Measurements from ENCODE around the gene DOCK3. TPM values are rescaled to one million over a fixed set of nuclear protein-coding genes. Genes with fewer than 3 reads are reported as not detected.
"Not testable (repeated sequence)": the region's sequence is repeated elsewhere in the genome, so short reads cannot be mapped to it uniquely, and the experiment has no call there.

DOCK3 gene
- total and polyA plus RNA-seq, 10 of the 15 experiments (the other 5 are each of a cell fraction or from before 2014, with no cell fraction given), result 0.02 to 0.52 (median 0.04) TPM; not detected in 5

GRCh38 chr3:50873376-50874157, 198.8 kb downstream of the DOCK3 start:
- peaks cover 11% of the 10 kb centered on the region for H3K4me1 ChIP-seq (ENCODE audit: control insufficient read depth, insufficient read depth, low read length)
- no peak overlapping the region for H3K9ac ChIP-seq (ENCODE audit: control insufficient read depth, insufficient read depth, low read length)
- RAD21 ChIA-PET (ENCODE audit: unreplicated experiment), result no interaction called here
- no peak for TF ChIP-seq SREBF1 (IDR thresholded peaks at IDR 0.05; ENCODE audit: low read length)
- peak; percentile 56; the same call in 1 of the 2 replicates for TF ChIP-seq JUNB (IDR thresholded peaks at IDR 0.05)
- no peak for TF ChIP-seq JUND (IDR thresholded peaks at IDR 0.05; ENCODE audit: low read depth, low read length)
- no peak for TF ChIP-seq PRDM15 (CRISPR knock-in tag; IDR thresholded peaks at IDR 0.05)
- TF ChIP-seq ZNF384 (IDR thresholded peaks at IDR 0.05; ENCODE audit: borderline replicate concordance, low read depth, low read length), result peak; percentile 81
- intact Hi-C loops (cut with micrococcal nuclease; ENCODE audit: unreplicated experiment), result no loop called here
- no peaks in the 10 kb centered on the region for H3K27me3 ChIP-seq (replicated peaks in 1 of 2; ENCODE audit: control insufficient read depth in 2 of 2, insufficient read depth in 2 of 2, low read length in 1 of 2)
- in situ Hi-C loops (cut with MboI), result no loop called here
- POLR2A ChIA-PET, result no interaction called here
- CTCF ChIA-PET, result interaction anchor here (0.5 to 0.6 kb wide), 3 partner anchors 46 to 918 kb away, joined by 3 read pairs; no protein-coding TSS in a partner anchor
- ATAC-seq (peak; percentile 79), DNase-seq (ENCODE audit: low read depth, low spot score) (peak; percentile 27), FAIRE-seq (peak; percentile 75)
- BruUV-seq (replicated peaks), result no TSS peak
- WGBS (ENCODE audit: insufficient coverage, insufficient replicate concordance, low lambda C conversion rate, missing lambda C conversion rate), result 2% methylated on average over 3 of the region's 3 CpGs
- peak overlapping the region; percentile 12; the same call in 1 of the 2 replicates for H3K4me3 ChIP-seq
- no peak overlapping the region for H3K27ac ChIP-seq (ENCODE audit: control insufficient read depth, insufficient read depth)
- H2AFZ ChIP-seq (ENCODE audit: control insufficient read depth, low read depth, low read length), result no peak overlapping the region
- H4K20me1 ChIP-seq (ENCODE audit: control insufficient read depth, insufficient read depth), result no peaks in the 10 kb centered on the region
- H3K4me2 ChIP-seq (ENCODE audit: control insufficient read depth, insufficient read depth), result peak overlapping the region; percentile 50; the same call in 1 of the 2 replicates
- SMC1A ChIA-PET (ENCODE audit: uncharacterized antibody, unreplicated experiment), result interaction anchor here (0.7 kb wide), 1 partner anchor 11 kb away, joined by 3 read pairs; no protein-coding TSS in a partner anchor
- no peaks in the 10 kb centered on the region for H3K79me2 ChIP-seq (ENCODE audit: control insufficient read depth, insufficient read depth, low read length)
- no peaks in the 10 kb centered on the region for H3K9me3 ChIP-seq (replicated peaks; ENCODE audit: control insufficient read depth, insufficient read depth, low read length)
- H3K36me3 ChIP-seq (ENCODE audit: control insufficient read depth in 2 of 2, insufficient read depth in 2 of 2, low read length in 1 of 2), result no peaks in the 10 kb centered on the region

GRCh38 chr3:50874876-50875275, 200.1 kb downstream of the DOCK3 start:
- H3K9ac ChIP-seq (ENCODE audit: control insufficient read depth, insufficient read depth, low read length); BruUV-seq (replicated peaks); RAD21 ChIA-PET (ENCODE audit: unreplicated experiment); H2AFZ ChIP-seq (ENCODE audit: control insufficient read depth, low read depth, low read length); H3K79me2 ChIP-seq (ENCODE audit: control insufficient read depth, insufficient read depth, low read length); H3K4me3 ChIP-seq; H3K27me3 ChIP-seq (replicated peaks in 1 of 2; ENCODE audit: control insufficient read depth in 2 of 2, insufficient read depth in 2 of 2, low read length in 1 of 2); H3K27ac ChIP-seq (ENCODE audit: control insufficient read depth, insufficient read depth); ATAC-seq; DNase-seq (ENCODE audit: low read depth, low spot score); H4K20me1 ChIP-seq (ENCODE audit: control insufficient read depth, insufficient read depth); intact Hi-C loops (cut with micrococcal nuclease; ENCODE audit: unreplicated experiment); H3K36me3 ChIP-seq (ENCODE audit: control insufficient read depth in 2 of 2, insufficient read depth in 2 of 2, low read length in 1 of 2); H3K9me3 ChIP-seq (replicated peaks; ENCODE audit: control insufficient read depth, insufficient read depth, low read length); FAIRE-seq; H3K4me2 ChIP-seq (ENCODE audit: control insufficient read depth, insufficient read depth); SMC1A ChIA-PET (ENCODE audit: uncharacterized antibody, unreplicated experiment); POLR2A ChIA-PET; in situ Hi-C loops (cut with MboI): not testable (repeated sequence)
- peaks cover 11% of the 10 kb centered on the region for H3K4me1 ChIP-seq (ENCODE audit: control insufficient read depth, insufficient read depth, low read length)
- WGBS (ENCODE audit: insufficient coverage, insufficient replicate concordance, low lambda C conversion rate, missing lambda C conversion rate), result 63% methylated on average over 7 of the region's 7 CpGs
- CTCF ChIA-PET, result interaction anchor here (1.1 kb wide), 1 partner anchor 33 kb away, joined by 3 read pairs; no protein-coding TSS in a partner anchor
